GM21367 (cell line): Measurements from ENCODE around the gene HERPUD1.
"Not testable (repeated sequence)": the region's sequence is repeated elsewhere in the genome, so short reads cannot be mapped to it uniquely, and the experiment has no call there.

ENCODE experiments used
- ATAC-seq: cut with Tn5 transposase; IDR thresholded peaks from one replicate; pipeline ENCODE4 v1.9.1; 2021; ENCODE audit not compliant: unreplicated experiment

Gene HERPUD1

DNA sequence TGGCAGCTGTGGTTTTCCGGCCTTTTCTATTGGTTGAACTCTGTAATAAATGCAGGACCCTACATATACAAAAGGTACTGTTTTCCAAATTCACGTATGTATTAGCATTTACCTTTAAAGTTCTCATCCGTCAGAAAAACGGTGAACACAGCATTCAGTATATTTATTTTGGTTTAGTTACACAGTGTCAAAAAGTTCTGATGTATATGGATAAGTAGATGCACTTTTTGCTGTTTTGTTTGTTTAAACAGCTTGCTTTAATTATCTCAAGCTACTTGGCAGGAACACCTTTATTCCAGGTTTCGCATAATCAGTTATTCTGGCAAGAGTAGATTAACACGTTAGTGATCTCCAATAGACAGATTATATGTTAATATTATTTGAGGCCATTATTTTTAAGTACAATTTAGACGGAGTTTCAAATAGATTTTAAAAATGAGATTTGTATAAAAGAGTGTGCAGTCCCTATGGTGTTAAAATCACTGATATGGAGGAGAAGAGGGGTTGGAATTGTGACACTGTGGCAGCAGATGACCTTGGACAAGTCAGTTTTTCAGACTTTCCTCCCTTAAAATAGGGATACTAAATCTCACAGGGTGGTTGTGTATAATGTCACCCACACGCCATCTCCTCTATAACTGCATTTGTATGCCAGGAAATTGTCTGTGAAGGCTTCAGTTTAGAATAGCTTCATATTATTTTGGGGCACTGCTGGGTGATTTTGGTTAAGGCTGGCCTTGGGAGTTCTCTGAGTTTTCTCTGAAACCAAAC, 2.1 kb downstream of the HERPUD1 start:
- ATAC-seq, result no peak

GRCh38 chr16:56934599-56935145, 2.7 kb downstream of the HERPUD1 start:
- ATAC-seq, result not testable (repeated sequence)

DNA sequence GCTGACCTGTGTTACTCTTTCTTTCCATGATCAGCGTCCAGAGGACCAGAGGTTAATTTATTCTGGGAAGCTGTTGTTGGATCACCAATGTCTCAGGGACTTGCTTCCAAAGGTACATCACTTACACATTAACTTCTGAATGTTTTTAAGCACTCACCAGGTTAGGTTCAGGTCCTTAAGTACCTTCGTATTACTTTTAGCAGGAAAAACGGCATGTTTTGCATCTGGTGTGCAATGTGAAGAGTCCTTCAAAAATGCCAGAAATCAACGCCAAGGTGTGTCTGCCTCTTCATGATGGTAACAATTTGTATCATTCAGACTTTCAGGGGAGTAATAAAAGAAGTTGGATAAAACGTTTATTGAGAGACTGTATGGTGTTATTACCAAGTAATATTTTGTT, 3.3 kb downstream of the HERPUD1 start:
- no peak for ATAC-seq

DNA sequence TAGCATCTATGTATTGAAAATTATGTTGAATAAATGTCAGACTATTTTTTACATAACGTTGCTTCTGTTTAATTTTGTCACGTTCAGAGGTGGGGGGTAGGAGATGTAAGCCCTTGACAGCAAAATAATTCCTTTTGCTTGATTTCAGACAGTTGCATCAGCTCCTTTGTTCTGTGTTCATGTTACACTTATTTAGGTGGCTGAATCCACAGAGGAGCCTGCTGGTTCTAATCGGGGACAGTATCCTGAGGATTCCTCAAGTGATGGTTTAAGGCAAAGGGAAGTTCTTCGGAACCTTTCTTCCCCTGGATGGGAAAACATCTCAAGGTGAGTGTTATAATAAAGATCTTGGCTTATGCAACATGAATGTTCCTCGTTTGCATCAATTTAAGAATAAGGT, 4.5 kb downstream of the HERPUD1 start:
- ATAC-seq, result no peak

DNA sequence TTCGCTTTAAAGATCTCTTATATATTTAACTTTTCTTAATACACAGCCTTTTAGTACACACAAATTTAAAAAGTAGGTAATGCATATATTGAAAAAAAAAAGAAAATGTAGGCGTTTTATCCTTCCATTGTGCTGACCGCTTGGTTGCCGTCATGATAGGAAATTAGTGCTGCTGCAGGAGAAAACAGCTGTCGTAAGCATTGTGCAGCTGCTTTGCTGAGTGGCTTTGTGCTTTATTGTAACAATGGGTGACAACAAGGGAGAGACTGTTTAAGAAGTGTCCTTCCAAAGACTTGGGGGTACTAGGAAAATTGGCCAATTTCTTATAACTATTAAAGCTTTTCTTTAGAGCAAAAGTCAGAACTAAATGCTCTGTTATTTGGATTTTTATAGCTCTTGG, 5.0 kb downstream of the HERPUD1 start:
- ATAC-seq, result no peak

DNA sequence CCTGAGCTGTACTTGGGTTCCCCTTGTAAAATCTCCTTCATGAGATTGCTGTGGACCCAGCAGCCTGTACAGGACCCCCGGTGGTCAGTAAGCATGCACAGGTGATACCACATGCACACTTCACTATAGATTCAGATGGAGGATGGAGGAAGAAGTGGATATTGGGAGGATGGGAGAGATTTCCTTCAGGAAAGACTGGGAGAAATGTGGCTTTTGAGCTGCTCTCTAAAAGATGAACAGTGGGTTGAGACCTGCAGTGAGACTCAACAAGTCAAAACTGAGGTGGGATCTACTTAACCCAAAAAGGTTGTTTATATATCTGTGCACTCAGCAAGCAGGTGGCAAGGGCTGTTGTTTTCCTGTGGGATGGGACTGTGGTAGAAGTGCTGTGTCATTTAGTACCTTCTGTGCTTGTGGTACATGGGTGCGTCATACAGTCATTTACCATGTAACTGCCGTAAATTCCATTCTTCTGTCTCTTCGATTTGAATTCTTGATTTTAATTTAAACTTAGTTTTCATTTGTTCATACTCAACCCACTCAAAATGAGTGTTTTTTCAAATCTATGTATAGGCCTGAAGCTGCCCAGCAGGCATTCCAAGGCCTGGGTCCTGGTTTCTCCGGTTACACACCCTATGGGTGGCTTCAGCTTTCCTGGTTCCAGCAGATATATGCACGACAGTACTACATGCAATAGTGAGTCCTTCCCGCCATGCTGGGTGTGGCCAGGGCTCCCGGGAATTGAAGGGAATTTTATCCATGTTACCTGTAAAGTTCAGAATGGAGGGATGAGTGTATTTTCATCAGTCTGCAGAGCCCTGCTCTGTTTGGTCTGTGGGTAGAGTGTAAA, 6.9 kb downstream of the HERPUD1 start:
- no peak for ATAC-seq

- no peak for ATAC-seq
These were observed 7.9 kb downstream of the HERPUD1 start for GRCh38 chr16:56939801-56940200.

- no peak for ATAC-seq
These were observed 9.2 kb downstream of the HERPUD1 start for GRCh38 chr16:56941092-56941491.

DNA sequence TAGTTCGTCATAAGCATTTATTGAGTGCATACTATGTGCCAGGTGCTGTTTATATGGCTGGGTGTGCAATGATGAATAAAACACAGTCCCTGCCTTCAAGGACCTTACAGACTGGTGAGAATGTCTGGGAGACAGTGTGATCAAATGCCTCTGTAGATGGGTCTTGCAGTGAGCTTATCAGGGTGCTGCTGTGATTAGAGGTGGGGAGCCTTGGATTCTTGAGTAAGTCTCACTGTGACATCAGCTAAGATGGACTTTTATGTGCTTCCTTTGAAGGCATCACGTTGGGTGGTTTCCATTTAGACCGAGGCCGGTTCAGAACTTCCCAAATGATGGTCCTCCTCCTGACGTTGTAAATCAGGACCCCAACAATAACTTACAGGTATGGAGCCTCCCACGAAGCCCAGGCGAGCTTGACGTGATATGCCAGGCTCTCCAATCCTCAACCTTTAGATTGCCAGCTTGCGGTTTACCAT, 10.0 kb downstream of the HERPUD1 start:
- ATAC-seq, result no peak

DNA sequence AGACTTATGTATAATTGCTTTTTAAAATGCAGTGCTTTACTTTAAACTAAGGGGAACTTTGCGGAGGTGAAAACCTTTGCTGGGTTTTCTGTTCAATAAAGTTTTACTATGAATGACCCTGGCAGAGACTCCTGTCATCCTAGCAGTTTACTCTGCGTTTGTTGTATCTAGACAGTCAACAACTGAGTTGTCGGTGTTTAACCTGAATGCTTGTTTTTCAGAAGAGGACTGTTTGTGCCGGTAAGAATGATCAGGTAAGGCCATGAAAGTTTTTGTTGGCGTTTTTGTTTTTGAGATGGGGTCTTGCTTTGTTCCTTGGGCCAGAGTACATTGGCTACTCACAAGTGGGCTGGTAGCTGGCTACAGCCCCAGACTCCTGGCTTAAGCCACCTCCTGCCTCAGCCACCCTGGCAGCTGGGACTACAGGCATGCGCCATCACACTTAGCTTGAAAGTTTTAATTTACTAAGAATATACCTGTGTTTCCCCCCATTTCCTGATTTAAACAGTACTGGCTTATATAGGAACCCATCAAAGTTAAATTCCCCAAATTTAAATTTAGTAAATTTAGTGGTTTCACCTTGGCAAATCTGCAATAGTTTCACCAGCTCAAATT, 11.9 kb downstream of the HERPUD1 start:
- no peak for ATAC-seq

- no peak for ATAC-seq
These were observed 13.3 kb downstream of the HERPUD1 start for GRCh38 chr16:56944954-56945839.

DNA sequence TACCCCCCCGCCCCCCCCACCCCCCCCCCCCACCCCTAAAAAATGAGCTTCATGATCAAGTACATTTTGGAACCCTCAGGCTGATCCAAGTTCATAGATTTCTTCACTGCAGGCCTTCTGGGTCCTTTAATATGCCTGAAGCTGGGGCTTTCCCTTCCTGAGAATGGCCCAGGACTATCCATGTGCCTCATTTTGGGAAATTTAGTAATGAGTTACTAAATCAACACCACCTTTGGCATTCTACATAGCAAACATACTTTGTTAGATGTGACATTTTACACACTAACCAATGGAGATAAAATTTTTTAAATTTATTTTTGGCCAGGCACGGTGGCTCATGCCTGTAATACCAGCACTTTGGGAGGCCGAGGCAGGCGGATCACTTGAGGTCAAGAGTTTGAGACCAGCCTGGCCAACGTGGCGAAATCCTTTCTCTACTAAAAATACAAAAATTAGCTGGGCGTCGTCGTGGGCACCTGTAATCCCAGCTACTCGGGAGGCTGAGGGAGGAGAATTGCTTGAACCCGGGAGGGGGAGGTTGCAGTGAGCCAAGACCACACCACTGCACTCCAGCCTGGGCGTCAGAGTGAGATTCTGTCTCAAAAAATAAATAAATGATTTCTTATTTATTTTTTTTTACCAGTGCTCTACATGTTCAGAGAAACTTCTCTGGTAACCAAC, 14.0 kb downstream of the HERPUD1 start:
- ATAC-seq, result no peak

DNA sequence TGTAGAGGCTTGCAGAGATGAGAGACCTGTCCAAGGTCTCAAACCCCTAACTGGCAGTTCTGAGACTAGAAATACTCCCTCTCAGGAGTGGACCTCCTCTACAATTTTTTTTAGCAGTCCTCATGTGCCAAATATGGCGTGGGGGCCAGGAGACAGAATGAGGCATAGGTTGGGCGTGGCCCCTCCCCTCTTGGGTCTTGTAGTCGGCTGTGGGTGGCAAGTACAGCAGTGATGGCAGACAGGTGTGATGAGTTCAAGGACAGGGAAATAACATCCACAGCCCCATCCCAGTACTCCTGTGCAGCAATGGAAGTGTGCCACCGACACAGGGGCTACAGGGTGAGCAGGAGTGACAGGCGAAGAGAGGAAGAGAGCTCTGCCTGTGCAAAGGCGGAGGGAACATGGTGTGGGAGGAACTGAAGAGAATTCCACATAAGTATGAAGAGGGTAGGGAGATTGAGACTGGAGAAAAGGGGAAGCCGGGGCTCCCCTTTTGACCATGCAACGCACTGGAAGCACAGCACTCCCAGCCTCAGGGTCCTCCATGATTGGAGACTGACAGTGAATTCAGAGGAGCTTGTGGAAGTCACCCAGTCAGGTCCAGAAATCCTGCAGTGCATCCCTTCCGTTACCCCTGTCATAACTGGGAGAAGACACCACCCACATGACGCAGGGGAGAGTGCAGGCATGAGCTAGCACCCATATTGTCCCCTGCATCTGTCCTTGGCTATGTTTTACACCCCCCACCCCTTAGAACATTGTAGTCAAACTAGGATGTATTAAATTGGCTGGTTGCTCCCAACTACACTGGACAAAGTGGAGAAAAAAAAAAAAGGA, 15.0 kb downstream of the HERPUD1 start:
- no peak for ATAC-seq

DNA sequence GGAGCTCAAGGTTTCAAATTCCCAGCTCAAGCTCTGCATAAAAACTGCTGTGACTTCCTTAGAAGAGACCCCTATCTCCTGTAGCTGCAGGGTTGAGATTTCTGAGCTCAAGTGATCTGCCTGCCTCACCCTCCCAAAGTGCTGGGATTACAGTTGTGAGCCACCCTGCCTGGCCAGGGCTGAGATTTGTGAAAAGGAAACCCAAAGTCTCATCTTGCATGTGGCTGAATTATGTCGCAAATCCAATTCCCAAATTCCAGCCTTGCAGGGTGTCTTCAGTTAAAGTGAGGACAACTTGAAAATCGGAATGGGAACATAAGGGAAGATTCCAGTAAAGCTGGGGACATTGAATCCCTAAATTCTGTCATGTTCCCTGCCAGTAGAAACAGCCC, 15.7 kb downstream of the HERPUD1 start:
- no peak for ATAC-seq

DNA sequence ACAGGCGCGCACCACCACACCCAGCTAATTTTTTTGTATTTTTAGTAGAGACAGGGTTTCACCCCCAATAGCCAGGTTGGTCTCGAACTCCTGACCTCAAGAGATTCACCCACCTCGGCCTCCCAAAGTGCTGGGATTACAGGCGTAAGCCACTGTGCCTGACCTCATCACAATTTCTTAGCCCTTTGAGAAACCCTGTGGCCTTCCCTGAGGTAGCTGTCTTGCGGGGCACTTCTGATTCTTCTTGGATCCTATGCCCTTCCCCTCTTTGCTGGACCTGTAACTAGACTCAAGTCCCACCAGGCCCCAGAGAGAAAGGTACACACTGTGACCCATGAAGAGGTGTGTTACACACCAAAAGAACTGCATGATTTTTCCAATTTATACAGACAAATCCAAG, 16.3 kb downstream of the HERPUD1 start:
- ATAC-seq, result no peak

DNA sequence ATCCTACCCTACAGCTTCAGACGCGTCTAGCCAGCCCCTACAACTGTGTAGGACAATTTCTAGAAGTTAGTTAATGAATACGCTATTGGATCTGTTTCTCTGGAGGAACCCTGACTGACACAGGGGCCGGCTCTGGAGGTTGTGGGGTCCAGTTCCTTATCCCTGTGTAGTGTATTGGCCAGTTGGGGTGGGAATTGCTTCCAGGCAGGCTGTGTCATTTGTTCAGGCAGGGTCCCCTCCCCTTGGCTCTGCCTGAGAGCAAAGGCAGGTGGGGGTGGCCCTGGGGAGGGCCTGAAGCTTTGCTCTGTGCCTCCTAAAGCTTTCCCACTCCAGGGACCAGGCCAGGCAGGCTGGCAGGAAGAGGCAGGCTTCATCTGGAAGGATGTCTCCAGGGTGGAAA, 18.1 kb downstream of the HERPUD1 start:
- no peak for ATAC-seq

DNA sequence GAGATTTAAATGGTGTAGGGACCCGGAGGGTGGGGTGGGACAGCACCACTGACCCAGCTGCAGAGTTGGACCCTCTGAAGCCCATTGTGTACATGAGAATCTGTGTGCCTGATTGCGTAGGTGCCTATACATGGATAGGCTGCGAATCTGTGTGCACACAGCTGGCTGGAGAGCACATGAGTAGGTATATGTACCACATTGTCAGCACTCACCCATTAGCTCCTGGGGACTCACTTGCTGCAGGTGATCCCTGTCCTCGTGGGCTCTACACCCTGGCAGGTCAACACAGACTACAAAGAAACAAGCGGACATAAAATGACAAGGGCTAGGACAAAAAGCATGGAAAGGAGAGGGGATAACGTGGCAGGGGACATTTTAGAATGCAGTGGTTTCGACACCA, 18.5 kb downstream of the HERPUD1 start:
- no peak for ATAC-seq

- peak; percentile 41 for ATAC-seq
These were observed 19.2 kb downstream of the HERPUD1 start for GRCh38 chr16:56950881-56951771.
